ENCODE measurements around the gene BIRC7.
A peak's percentile ranks its signal among the peaks of the same experiment; 100 is the strongest.
"Not testable (repeated sequence)": the region's sequence is repeated elsewhere in the genome, so short reads cannot be mapped to it uniquely, and the experiment has no call there.

Gene BIRC7

GRCh38 chr20:63248835-63249591, 13.3 kb downstream of the BIRC7 start:
- no peak for DNase-seq (ENCODE audit: insufficient read length, low spot score)
- no peak for FAIRE-seq
- TF ChIP-seq CTCF (IDR thresholded peaks at IDR 0.05; ENCODE audit: insufficient read depth, missing control alignments): no peak

GRCh38 chr20:63249891-63250290, 14.2 kb downstream of the BIRC7 start:
- DNase-seq (ENCODE audit: insufficient read length, low spot score) (no peak), FAIRE-seq (no peak)
- no peak for TF ChIP-seq CTCF (IDR thresholded peaks at IDR 0.05; ENCODE audit: insufficient read depth, missing control alignments)

GRCh38 chr20:63251350-63251749, 15.6 kb downstream of the BIRC7 start:
- not testable (repeated sequence) for DNase-seq (ENCODE audit: insufficient read length, low spot score); FAIRE-seq
- TF ChIP-seq CTCF (IDR thresholded peaks at IDR 0.05; ENCODE audit: insufficient read depth, missing control alignments): peak; percentile 21

GRCh38 chr20:63252284-63252711, 16.6 kb downstream of the BIRC7 start:
- TF ChIP-seq CTCF (IDR thresholded peaks at IDR 0.05; ENCODE audit: insufficient read depth, missing control alignments): no peak
- FAIRE-seq (no peak), DNase-seq (ENCODE audit: insufficient read length, low spot score) (no peak)

GRCh38 chr20:63253065-63253437, 17.3 kb downstream of the BIRC7 start:
- FAIRE-seq (no peak), DNase-seq (ENCODE audit: insufficient read length, low spot score) (no peak)
- TF ChIP-seq CTCF (IDR thresholded peaks at IDR 0.05; ENCODE audit: insufficient read depth, missing control alignments): no peak

GRCh38 chr20:63253438-63254231, 17.9 kb downstream of the BIRC7 start:
- TF ChIP-seq CTCF (IDR thresholded peaks at IDR 0.05; ENCODE audit: insufficient read depth, missing control alignments): no peak
- no peak for DNase-seq (ENCODE audit: insufficient read length, low spot score)
- no peak for FAIRE-seq

GRCh38 chr20:63254232-63254605, 18.5 kb downstream of the BIRC7 start, which contains the start of gene NKAIN4:
Gene NKAIN4, minus strand, starts transcription at chr20:63254463. Its CDS starts 13 bp downstream, at chr20:63254450.
- DNase-seq (ENCODE audit: insufficient read length, low spot score) (no peak), FAIRE-seq (no peak)
- no peak for TF ChIP-seq CTCF (IDR thresholded peaks at IDR 0.05; ENCODE audit: insufficient read depth, missing control alignments)
